NT2/D1 (cell line): ENCODE results near the gene TRIP4.

Experiments
- YY1 ChIP-seq: IDR thresholded peaks from 2 replicates; pipeline ENCODE4 v1.6.1; 2011; ENCODE audit not compliant: insufficient read length, insufficient read depth
- ZNF274 ChIP-seq: IDR thresholded peaks from 2 replicates; pipeline ENCODE4 v1.6.1; 2011; ENCODE audit warnings: mild to moderate bottlenecking, low read depth, low read length

DNA sequence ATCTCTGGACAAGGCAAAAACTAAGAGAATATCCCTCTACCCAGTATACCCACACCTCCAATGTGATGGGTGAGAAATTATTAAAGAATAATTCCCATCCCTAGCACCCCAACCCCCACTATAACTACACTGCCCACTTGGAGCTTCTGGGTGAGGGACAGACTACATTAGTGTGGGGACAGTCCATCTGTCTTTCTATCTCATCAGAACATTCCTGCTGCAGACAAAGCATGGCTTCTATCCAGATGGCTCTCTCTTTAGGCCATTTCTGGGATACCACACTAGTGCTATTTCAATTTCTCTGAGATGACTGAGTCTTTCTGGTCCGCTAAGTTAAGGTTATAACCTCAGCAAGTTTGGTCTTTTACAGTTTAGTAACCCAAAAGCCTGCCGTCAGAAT is 38.3 kb upstream of the TRIP4 start:
- TF ChIP-seq ZNF274 (no peak), YY1 (no peak)
